Mesenteric fat pad (tissue), 1 donor: ENCODE results near the gene SYNC. TPM values are rescaled to one million over a fixed set of nuclear protein-coding genes. Genes with fewer than 3 reads are reported as not detected.
"Not testable (repeated sequence)": the region's sequence is repeated elsewhere in the genome, so short reads cannot be mapped to it uniquely, and the experiment has no call there.

Source experiments
- DNase-seq: peaks from one replicate; pipeline ENCODE4 v3.0.0-alpha.2; 2020; ENCODE audit warnings: low spot score
- total RNA-seq: library from RNA; stranded (reverse); fragmentation: NEBNext Ultra II Directional; extraction: Animal tissue kit (Norgen Biotek cat#: 25700); gene quantifications from one replicate; pipeline ENCODE4 v1.2.1, GENCODE V29; 2021
- donor health status: DM: yes; HTN: yes; CAD: no.

Gene SYNC
- total RNA-seq, 1 donor from 2014 or later = 27.1 TPM

DNA sequence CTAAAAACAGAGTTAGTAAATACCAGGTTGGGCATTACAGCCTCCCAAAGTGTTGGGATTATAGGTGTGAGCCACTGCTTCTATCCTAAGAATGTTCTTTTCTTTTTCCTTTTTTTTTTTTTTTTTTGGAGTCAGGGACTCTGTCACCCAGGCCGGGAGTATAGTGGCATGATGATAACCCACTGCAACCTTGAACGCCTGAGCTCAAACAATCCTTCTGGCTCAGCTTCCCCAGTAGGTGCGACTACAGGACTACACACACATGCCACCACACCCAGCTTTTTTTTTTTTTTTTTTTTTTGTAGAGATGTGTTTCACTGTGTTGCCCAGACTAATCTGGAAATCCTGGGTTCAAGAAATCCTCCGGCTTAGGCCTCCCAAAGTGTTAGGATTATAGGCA, 58.1 kb downstream of the SYNC start:
- DNase-seq = no peak

GRCh38 chr1:32642292-32642827, 60.2 kb downstream of the SYNC start:
- not testable (repeated sequence) for DNase-seq

DNA sequence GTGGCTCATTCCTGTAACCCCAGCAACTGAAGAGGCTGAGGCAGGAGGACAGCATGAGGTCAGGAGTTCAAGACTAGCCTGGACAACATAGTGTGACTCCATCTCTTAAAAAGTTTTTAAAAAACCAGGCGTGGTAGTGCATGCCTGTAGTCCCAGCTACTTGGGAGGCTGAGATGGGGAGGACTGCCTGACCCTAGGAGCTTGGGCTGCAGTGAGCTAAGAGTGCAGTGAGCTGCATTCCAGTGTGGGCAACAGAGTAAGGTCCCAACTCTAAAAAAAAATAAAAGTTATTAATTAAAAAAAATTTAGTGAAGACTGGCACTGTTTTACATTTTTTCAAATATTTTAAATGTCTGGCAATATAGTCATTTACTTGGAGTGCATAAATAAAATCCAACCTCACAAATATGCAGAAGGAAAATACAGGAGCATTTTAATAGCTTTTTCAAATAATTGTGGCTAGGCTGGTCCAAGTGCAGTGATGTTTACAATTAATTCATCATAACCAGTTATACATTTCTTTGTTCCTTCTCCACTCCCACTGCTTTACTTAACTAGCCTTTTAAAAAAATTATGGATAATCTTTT, 63.0 kb downstream of the SYNC start:
- no peak for DNase-seq

- DNase-seq = no peak
These were observed 65.5 kb downstream of the SYNC start for GRCh38 chr1:32636914-32637645.

DNA sequence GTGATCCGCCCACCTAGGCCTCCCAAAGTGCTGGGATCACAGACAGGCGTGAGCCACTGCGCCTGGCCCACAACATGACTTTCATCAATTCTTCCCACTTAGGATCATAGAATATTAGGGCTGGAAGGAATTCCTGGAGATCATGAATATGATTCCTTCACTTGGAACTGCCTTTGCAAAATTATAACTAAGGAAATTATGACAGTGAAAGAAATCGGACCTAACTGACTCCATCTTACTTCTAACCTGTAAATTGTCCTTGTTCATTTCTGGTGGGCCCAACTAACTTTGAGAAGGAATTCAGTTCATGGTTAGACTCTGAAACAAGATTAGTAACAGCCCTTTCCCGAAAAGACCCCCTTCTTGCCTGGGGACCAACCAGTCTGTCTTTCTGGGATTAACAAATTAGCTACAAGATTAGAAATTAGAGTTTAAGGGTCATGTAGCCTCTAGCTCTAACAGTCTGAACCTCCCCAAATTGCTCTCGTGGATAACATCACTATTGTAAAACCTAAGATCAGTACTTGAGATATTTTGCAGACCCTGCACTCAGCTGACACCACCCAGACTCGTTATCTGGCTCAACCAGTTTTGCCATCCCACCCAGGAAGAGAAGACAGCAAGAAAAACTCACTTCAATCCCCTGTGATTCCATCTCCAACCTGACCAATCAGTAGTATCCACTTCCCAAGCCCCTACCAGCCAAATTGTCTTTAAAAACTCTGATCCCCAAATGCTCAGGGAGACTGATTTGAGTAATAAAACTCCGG, 66.9 kb downstream of the SYNC start:
- no peak for DNase-seq

- no peak for DNase-seq
These were observed 69.7 kb downstream of the SYNC start for GRCh38 chr1:32632829-32633228.

DNA sequence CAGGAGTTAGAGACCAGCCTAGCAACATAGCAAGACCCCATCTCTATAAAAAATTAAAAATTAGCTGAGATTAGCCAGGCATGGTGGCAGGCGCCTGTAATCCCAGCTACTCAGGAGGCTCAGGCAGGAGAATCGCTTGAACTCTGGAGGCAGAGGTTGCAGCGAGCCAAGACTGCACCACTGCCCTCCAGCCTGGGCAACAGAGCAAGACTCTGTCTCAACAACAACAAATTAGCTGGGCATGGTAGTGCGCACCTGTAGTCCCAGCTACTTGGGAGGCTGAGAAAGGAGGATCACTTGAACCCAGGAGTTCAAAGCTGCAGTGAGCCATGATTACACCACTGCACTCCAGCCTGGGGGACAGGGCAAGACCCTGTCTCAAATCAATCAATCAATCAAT, 72.4 kb downstream of the SYNC start:
- DNase-seq = not testable (repeated sequence)

Other genes with a start within 250 kb of the SYNC start
- gene ZBTB8B, start 237.7 kb downstream of the SYNC start, total RNA-seq = not detected
- 6.8 TPM for gene ZBTB8A, start 163.3 kb downstream of the SYNC start, total RNA-seq
- gene ZBTB8OS, start 52.2 kb downstream of the SYNC start, total RNA-seq = 32.8 TPM
- gene RBBP4, start 51.6 kb downstream of the SYNC start, total RNA-seq = 95.2 TPM
- 125 TPM for gene YARS1, start 114.6 kb upstream of the SYNC start, total RNA-seq
- 25.0 TPM for gene S100PBP, start 114.9 kb upstream of the SYNC start, total RNA-seq
- 0.96 TPM for gene FNDC5, start 168.1 kb upstream of the SYNC start, total RNA-seq
- gene HPCA, start 183.7 kb upstream of the SYNC start, total RNA-seq = not detected
- gene TMEM54, start 198.6 kb upstream of the SYNC start, total RNA-seq = 26.8 TPM